H9 (cell line): ENCODE results near the gene MDFIC2. TPM values are rescaled to one million over a fixed set of nuclear protein-coding genes. Genes with fewer than 3 reads are reported as not detected.

Experiments used
- DNase-seq: peaks from one replicate; pipeline ENCODE4 v3.0.0-alpha.2; 2017
- H2AFZ ChIP-seq: one replicate; pipeline ENCODE4 v1.6.1; 2013; ENCODE audit warnings: mild to moderate bottlenecking, low read length, control low read depth, moderate library complexity
- H2AK5ac ChIP-seq: 2 replicates; pipeline ENCODE4 v1.6.1; 2013; ENCODE audit warnings: low read length, control low read depth, mixed read lengths; ENCODE audit not compliant: insufficient read length
- H2BK120ac ChIP-seq: one replicate; pipeline ENCODE4 v1.6.1; 2013; ENCODE audit warnings: low read depth, mild to moderate bottlenecking, low read length, control low read depth, inconsistent platforms; ENCODE audit not compliant: poor library complexity, severe bottlenecking
- H2BK12ac ChIP-seq: 2 replicates; pipeline ENCODE4 v1.6.1; 2013; ENCODE audit warnings: low read length, control low read depth, mixed read lengths, low read depth; ENCODE audit not compliant: insufficient read length
- H2BK15ac ChIP-seq: 2 replicates; pipeline ENCODE4 v1.6.1; 2013; ENCODE audit warnings: low read depth, low read length, control low read depth
- H2BK20ac ChIP-seq: one replicate; pipeline ENCODE4 v1.6.1; 2013; ENCODE audit warnings: low read depth, mild to moderate bottlenecking, low read length, control low read depth, inconsistent platforms; ENCODE audit not compliant: poor library complexity, severe bottlenecking
- H2BK5ac ChIP-seq: 2 replicates; pipeline ENCODE4 v1.6.1; 2013; ENCODE audit warnings: low read length, control low read depth, mixed read lengths; ENCODE audit not compliant: insufficient read length
- H3K14ac ChIP-seq: 2 replicates; pipeline ENCODE4 v1.6.1; 2013; ENCODE audit warnings: low read length, control low read depth; ENCODE audit not compliant: insufficient read depth
- H3K18ac ChIP-seq: 2 replicates; pipeline ENCODE4 v1.6.1; 2013; ENCODE audit warnings: low read depth, mild to moderate bottlenecking, mixed read lengths, low read length, control low read depth; ENCODE audit not compliant: insufficient read length
- H3K23ac ChIP-seq: 2 replicates; pipeline ENCODE4 v1.6.1; 2013; ENCODE audit warnings: low read length, control low read depth, mixed read lengths, low read depth; ENCODE audit not compliant: insufficient read length
- H3K23me2 ChIP-seq: 2 replicates; pipeline ENCODE4 v1.6.1; 2013; ENCODE audit warnings: low read depth, mild to moderate bottlenecking, mixed read lengths, low read length, control low read depth; ENCODE audit not compliant: insufficient read length, poor library complexity, severe bottlenecking
- H3K27ac ChIP-seq: 2 replicates; pipeline ENCODE4 v1.5.1; 2013; ENCODE audit warnings: low read length, control low read depth, mixed read lengths, low read depth; ENCODE audit not compliant: insufficient read length
- H3K27me3 ChIP-seq: 2 replicates; pipeline ENCODE4 v1.6.1; 2013; ENCODE audit warnings: low read length, control low read depth, inconsistent platforms; ENCODE audit not compliant: insufficient read depth
- H3K4ac ChIP-seq: 2 replicates; pipeline ENCODE4 v1.6.1; 2013; ENCODE audit warnings: low read depth, mild to moderate bottlenecking, control low read depth, inconsistent platforms, low read length, moderate library complexity
- H3K4me1 ChIP-seq: 2 replicates; pipeline ENCODE4 v1.6.1; 2013; ENCODE audit warnings: low read length, control low read depth, inconsistent platforms; ENCODE audit not compliant: insufficient read depth
- H3K4me2 ChIP-seq: 2 replicates; pipeline ENCODE4 v1.6.1; 2013; ENCODE audit warnings: low read length, control low read depth, mixed read lengths; ENCODE audit not compliant: insufficient read length, insufficient read depth
- H3K56ac ChIP-seq: 2 replicates; pipeline ENCODE4 v1.6.1; 2013; ENCODE audit warnings: low read depth, mild to moderate bottlenecking, mixed read lengths, low read length, control low read depth; ENCODE audit not compliant: insufficient read length
- H3K79me1 ChIP-seq: 2 replicates; pipeline ENCODE4 v1.6.1; 2013; ENCODE audit warnings: low read depth, mild to moderate bottlenecking, moderate library complexity, low read length, control low read depth, inconsistent platforms; ENCODE audit not compliant: insufficient read depth, poor library complexity, severe bottlenecking
- H3K79me2 ChIP-seq: 2 replicates; pipeline ENCODE4 v1.6.1; 2013; ENCODE audit warnings: low read length, control low read depth, inconsistent platforms; ENCODE audit not compliant: insufficient read depth
- H3K9ac ChIP-seq: 2 replicates; pipeline ENCODE4 v1.6.1; 2013; ENCODE audit warnings: low read length, control low read depth, mixed read lengths; ENCODE audit not compliant: insufficient read length; ENCODE audit errors: extremely low read depth
- H3K9me3 ChIP-seq: one replicate; pipeline ENCODE4 v1.6.1; 2013; ENCODE audit warnings: low read depth, low read length, inconsistent platforms; ENCODE audit not compliant: control insufficient read depth
- H3T11ph ChIP-seq: one replicate; pipeline ENCODE4 v1.6.1; 2013; ENCODE audit warnings: mild to moderate bottlenecking, low read length, control low read depth, inconsistent platforms
- H4K20me1 ChIP-seq: one replicate; pipeline ENCODE4 v1.6.1; 2013; ENCODE audit not compliant: control insufficient read depth, insufficient read length, insufficient read depth
- H4K5ac ChIP-seq: 2 replicates; pipeline ENCODE4 v1.6.1; 2013; ENCODE audit warnings: low read depth, mild to moderate bottlenecking, mixed read lengths, low read length, control low read depth; ENCODE audit not compliant: insufficient read length
- H4K8ac ChIP-seq: replicated peaks from 2 replicates; pipeline ENCODE4 v1.6.1; 2013; ENCODE audit warnings: low read length, control low read depth, mixed read lengths, low read depth; ENCODE audit not compliant: insufficient read length
- H4K91ac ChIP-seq: 2 replicates; pipeline ENCODE4 v1.6.1; 2013; ENCODE audit warnings: low read depth, mild to moderate bottlenecking, moderate library complexity, mixed read lengths, low read length, control low read depth; ENCODE audit not compliant: insufficient read length
- H3K27ac Mint-ChIP-seq, 3 experiments: 2 replicates in 2 of 3; 3 replicates in 1 of 3; pipeline ENCODE4 v1.8.0; 2020 to 2021; ENCODE audit warnings: mixed read lengths in 3 of 3, mild to moderate bottlenecking in 1 of 3, moderate library complexity in 1 of 3
- H3K27me3 Mint-ChIP-seq: 2 replicates; pipeline ENCODE4 v1.8.0; 2021; ENCODE audit warnings: low read depth, mild to moderate bottlenecking, moderate library complexity, mixed read lengths
- H3K36me3 Mint-ChIP-seq, 3 experiments: 2 replicates in 2 of 3; 3 replicates in 1 of 3; pipeline ENCODE4 v1.8.0; 2020 to 2021; ENCODE audit warnings: low read depth in 3 of 3, mixed read lengths in 3 of 3; ENCODE audit not compliant: insufficient read depth in 1 of 3
- H3K4me1 Mint-ChIP-seq, 2 experiments: 2 replicates each; pipeline ENCODE4 v1.8.0; 2020; ENCODE audit warnings: mixed read lengths in 2 of 2
- H3K4me3 Mint-ChIP-seq, 2 experiments: 2 replicates in 1 of 2; 3 replicates in 1 of 2; pipeline ENCODE4 v1.8.0; 2020 to 2021; ENCODE audit warnings: mild to moderate bottlenecking in 2 of 2, mixed read lengths in 2 of 2, moderate library complexity in 1 of 2
- H3K9me3 Mint-ChIP-seq, 2 experiments: 2 replicates in 1 of 2; 3 replicates in 1 of 2; pipeline ENCODE4 v1.8.0; 2020; ENCODE audit warnings: mild to moderate bottlenecking in 2 of 2, mixed read lengths in 2 of 2, moderate library complexity in 1 of 2
- CTCF ChIP-seq: fragments of 200-600 bp; sonication (generic); conservative IDR thresholded peaks from 3 replicates; pipeline ENCODE4 v1.8.0; 2021; ENCODE audit warnings: antibody characterized with exemption, mild to moderate bottlenecking
- WGBS: extraction: QIAGEN DNeasy Blood & Tissue Kit; methylation state at CpG from one replicate; pipeline ENCODE4 v1.1.7; 2013; ENCODE audit warnings: missing lambda C conversion rate, low lambda C conversion rate, mixed read lengths; ENCODE audit not compliant: insufficient read length; ENCODE audit errors: extremely low coverage; 5-methylcytosine and 5-hydroxymethylcytosine counted together
- total RNA-seq: library from RNA; stranded (reverse); gene quantifications from 2 replicates; pipeline ENCODE4 v1.2.1, GENCODE V29; 2021

MDFIC2 gene
- total RNA-seq, 1 experiment from 2014 or later, result not detected

DNA sequence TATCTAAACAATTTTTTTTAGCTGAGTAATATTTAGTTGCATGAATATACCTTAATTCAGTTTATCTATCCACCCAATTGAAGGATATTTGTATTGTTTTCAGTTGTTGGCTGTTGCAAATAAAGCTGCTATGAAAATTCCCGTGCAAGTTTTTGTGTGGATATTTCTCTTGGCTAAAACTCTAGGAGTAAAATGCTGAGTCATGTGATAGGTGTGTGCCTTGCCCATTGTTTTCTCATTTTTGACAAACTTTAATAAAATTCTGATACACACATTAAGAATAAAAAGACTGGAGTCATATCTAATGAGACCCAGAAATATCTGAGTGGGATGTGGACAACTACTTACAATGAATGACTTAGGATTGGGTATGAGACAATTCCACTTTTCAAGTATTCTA lies 78.6 kb downstream of the MDFIC2 start:
- no peak overlapping the region for H3K27ac Mint-ChIP-seq
- no peak overlapping the region for H2AK5ac ChIP-seq
- H3K14ac ChIP-seq, result no peak overlapping the region
- no peak overlapping the region for H2BK5ac ChIP-seq
- H3K56ac ChIP-seq, result no peak overlapping the region
- no peaks in the 10 kb centered on the region for H3K79me2 ChIP-seq
- H2BK15ac ChIP-seq, result no peak overlapping the region
- no peak overlapping the region for H3K4me2 ChIP-seq
- no peak overlapping the region for H3K4ac ChIP-seq
- H4K5ac ChIP-seq, result no peak overlapping the region
- no peaks in the 10 kb centered on the region for H4K20me1 ChIP-seq
- H3K27me3 Mint-ChIP-seq, result no peaks in the 10 kb centered on the region; the same call in none of the 2 replicates
- H3K27me3 ChIP-seq, result no peaks in the 10 kb centered on the region
- no peak overlapping the region for H3K23ac ChIP-seq
- H3K4me1 ChIP-seq, result no peaks in the 10 kb centered on the region
- no peaks in the 10 kb centered on the region for H3K9me3 Mint-ChIP-seq
- H3T11ph ChIP-seq, result no peak overlapping the region
- H3K36me3 Mint-ChIP-seq, result no peaks in the 10 kb centered on the region
- no peak for TF ChIP-seq CTCF
- H3K4me3 Mint-ChIP-seq, result no peak overlapping the region
- no peaks in the 10 kb centered on the region for H3K79me1 ChIP-seq
- no peak overlapping the region for H3K18ac ChIP-seq
- H2AFZ ChIP-seq, result no peak overlapping the region
- H3K23me2 ChIP-seq, result no peaks in the 10 kb centered on the region
- no peak for DNase-seq
- no peak overlapping the region for H3K27ac ChIP-seq
- no peak overlapping the region for H4K8ac ChIP-seq
- no peaks in the 10 kb centered on the region for H3K9me3 ChIP-seq
- no CpG with 5 or more reads among the region's 1 CpG for WGBS
- no peak overlapping the region for H3K9ac ChIP-seq
- H4K91ac ChIP-seq, result no peak overlapping the region
- H2BK12ac ChIP-seq, result no peak overlapping the region
- H3K4me1 Mint-ChIP-seq, result 0 out of 4 replicates have a peak, but pooled peaks cover 0 to 3% of the 10 kb centered on the region in 2 experiments
- no peak overlapping the region for H2BK120ac ChIP-seq
- no peak overlapping the region for H2BK20ac ChIP-seq
